ENCODE results near the gene HOXB9.

Gene HOXB9

DNA sequence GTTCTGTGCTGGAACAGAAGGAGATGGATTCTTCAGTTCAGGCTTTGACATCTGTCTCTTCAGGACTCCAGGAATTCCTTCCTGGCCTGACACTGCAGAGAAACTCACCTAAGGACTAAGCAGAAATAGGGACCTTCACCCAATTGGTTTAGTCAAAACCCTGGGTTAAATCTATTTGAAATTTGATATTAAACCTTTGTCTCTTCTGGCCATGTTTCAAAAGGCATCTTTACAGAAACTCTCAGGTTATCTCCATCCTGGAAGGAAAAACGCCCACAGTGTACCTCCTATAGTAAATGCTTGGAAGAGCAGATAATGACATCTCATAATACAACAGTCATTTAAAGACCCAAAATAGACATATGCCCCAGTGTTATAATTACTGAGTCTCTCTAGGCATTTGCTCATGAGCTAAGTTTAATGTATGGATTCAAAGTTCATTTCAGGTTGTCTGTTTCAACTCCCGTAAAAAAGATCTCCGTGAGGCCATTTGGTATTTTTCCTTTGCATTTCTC lies 42.4 kb downstream of the HOXB9 start:
- DNase-seq (ENCODE audit: low read depth), result no peak

DNA sequence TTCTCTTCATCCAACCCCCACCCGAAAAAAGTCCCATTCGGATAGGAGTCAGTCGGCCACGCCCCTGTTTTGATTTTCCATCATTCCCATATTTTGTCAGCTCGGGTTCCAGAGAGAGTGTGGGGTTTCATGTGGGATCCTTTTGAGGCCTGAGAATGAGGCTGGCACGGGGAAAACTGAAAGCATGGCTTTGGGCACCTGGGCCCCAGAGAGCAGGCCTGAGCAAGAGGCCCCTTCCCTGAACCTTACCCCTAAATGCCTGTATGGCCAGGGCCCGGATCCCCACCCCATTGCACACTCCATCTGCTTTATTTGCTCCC lies 43.4 kb downstream of the HOXB9 start:
- DNase-seq (ENCODE audit: low read depth), result no peak

DNA sequence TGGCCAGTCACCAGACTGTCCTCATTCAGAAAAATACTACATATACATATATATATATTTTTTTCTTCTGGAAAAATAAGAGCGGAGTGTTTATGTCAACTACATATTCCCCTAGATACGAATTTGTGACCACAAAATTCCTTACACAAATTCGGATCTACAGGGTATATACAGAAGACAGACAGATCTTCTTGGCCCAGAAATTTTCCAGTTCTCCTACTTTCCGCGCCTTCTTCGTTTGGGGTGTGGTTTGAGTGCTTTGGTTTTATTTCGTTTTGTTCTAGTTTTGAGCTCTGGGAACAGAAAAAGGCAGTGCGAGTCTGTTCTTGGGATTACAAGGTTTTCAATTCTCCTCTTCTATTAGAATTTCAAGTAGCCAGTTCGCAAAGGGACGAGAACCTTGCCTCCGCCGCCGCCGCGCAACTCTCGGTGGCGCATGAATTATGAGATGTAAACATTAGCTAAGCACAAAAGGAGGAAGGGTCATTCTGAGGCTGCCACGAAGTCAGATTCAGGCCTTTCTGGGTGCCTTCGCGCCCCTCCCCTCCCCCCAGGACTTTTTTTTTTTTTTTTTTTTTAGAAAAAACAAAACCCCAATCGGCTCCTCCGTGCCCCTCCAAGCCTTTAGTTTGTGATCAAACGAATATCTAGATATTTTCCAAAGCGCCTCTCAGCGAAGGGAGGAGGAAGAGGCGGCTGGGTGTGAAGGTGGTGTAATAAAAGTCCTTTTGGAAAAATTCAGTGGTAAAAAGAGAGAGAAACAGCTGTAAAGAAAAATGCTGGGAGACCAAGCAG lies 46.2 kb downstream of the HOXB9 start:
- DNase-seq (ENCODE audit: low read depth), result no peak

DNA sequence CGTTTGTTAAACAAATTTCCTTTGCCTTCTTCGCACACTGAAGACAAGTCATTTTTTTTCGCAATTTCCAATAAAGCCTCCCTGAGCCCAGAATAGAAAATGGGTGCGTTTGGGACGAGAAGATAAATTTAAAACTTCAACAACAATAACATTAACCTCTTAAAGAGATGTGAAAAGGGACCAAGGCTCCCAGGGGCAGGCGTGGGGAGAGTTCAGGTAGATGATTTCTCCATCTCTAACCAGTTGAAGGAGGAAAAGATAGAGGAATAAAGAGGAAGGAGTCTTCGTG lies 46.7 kb downstream of the HOXB9 start:
- DNase-seq (ENCODE audit: low read depth), result no peak

DNA sequence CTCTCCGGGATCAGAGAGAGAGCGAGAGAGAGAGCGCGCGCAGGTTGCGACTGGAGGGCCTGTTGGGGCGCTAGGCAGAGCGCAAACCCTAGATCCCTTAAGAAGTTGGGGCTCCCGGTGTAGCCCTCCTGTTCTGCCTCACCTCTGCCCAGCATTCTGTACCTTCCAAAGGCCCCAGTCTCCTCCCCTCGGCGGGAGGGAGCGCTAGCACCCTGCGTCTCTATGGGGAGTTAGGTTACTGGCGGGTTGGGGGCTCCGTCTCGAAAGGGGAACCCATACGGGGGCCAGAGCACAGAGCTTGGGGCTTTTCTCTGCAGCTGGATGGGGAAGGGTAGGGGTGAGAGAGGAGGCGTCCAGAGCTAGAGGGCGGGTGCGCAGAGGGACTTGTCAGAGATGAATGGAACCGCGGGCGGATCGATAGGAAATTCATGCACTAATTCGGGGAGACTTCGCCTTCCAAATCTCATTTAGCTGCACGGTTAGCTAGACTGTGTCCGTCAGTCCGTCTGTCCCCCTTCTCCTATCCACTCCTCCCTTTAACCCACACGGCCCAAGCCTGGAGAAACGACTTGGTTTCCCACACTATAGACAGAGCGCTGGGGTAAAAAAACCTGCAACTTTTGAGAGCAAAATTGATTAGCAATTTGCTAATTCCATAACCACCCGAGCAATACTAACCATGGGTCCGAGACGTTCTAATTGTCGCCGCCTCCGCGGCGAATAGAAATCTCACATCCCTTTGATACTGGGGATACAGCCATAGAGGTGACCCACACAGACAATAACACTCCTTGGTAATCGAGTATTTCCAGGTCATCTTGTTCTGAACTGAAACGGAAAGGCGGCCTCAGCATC lies 47.3 kb downstream of the HOXB9 start:
- no peak for DNase-seq (ENCODE audit: low read depth)

DNA sequence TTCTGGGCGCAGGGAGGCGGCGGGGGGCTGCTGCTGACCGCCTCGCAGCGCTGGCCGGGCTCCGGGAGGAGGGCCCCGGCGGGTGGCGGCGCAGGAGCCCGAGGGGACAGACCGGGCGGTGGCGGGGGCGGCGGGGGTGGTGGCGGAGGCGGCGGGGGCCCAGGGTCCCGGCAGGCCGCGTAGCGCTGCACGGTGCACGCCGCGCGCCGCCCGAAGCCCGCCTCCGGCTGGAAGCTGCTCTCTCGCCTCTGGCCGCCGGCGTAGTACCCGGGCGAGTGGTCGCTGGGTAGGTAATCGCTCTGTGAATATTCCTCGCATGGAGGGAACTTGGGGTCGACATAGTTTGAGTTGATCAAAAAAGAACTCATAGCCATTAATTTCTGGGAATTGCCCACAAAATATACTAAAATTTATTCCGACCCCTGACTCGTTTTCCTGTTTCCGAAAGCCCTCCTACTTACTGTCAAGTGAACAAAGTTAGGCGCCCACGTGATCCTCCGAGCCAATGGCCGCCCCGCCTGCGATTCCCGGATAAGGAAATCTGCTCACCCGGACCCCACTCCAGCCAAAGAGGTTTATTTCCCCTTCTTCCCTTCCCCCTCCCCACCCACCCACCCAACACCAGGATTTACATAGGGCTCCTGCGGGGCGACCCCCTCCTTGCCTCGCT lies 48.1 kb downstream of the HOXB9 start, which contains the start of gene HOXB4:
Gene HOXB4, minus strand, starts transcription at position 405 of the 670 bp plus-strand sequence. Its CDS starts 31 bp downstream, at position 374.
- DNase-seq (ENCODE audit: low read depth), result no peak

DNA sequence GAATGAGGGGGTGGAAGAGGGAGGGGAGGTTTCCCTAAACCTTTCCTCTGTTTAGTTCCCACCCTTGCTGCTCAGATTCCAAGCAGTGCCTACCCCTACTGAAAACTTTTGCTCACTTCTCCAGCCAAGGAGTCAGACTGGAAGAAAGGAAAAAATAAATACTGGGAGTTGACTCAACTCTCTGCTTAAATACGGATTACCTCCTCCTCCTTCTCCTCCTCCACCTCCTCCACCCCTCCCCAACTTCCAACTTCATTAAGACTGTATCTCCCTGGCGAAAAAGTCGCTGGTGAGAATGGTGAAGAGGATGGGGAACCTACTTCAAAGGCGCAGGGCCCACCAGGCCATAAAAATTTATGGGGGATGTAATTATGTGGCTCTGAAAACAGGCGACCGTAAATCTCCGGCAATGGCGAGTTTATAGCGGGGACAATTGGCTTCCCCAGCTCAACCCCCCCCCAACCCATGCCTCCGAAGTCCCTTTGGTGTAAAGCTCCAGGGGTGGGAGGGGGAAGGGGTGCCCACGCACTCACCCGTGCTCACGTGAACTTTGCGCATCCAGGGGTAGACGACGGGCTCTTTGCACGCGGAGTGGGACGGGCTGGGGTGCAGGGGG lies 48.7 kb downstream of the HOXB9 start:
- no peak for DNase-seq (ENCODE audit: low read depth)

DNA sequence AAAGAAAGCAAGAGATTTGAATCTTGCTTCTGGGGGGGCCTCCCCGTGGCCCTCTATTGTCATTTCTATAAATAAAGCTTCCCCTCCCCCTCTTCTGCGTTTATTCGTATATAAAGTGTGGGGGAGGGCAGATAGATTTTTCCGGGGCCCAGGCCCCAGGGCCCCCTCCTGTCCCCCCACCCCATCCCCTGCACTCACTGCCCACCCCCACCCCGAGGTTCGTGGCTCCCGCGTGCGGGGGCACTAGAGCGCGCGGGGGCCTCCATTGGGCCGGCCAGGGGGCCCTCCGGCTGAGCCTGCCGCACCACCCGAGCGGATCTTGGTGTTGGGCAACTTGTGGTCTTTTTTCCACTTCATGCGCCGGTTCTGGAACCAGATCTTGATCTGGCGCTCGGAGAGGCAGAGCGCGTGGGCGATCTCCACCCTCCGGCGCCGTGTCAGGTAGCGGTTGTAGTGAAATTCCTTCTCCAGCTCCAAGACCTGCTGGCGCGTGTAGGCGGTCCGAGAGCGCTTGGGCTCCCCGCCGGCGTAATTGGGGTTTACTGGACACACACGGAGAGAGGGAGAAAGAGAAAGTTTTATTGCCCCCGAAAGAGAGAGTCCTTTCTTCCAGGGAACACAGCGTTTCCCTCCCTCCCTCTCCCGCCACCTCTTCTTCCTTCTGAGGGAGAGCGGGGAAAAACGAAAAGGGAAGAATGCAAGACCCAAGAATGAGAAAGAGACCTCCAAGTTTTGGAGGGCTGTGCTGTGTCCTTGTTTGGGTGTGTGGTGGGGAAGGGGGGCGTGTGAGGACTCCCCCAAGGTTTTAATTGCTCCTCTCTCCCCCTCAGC lies 49.5 kb downstream of the HOXB9 start:
- no peak for DNase-seq (ENCODE audit: low read depth)

DNA sequence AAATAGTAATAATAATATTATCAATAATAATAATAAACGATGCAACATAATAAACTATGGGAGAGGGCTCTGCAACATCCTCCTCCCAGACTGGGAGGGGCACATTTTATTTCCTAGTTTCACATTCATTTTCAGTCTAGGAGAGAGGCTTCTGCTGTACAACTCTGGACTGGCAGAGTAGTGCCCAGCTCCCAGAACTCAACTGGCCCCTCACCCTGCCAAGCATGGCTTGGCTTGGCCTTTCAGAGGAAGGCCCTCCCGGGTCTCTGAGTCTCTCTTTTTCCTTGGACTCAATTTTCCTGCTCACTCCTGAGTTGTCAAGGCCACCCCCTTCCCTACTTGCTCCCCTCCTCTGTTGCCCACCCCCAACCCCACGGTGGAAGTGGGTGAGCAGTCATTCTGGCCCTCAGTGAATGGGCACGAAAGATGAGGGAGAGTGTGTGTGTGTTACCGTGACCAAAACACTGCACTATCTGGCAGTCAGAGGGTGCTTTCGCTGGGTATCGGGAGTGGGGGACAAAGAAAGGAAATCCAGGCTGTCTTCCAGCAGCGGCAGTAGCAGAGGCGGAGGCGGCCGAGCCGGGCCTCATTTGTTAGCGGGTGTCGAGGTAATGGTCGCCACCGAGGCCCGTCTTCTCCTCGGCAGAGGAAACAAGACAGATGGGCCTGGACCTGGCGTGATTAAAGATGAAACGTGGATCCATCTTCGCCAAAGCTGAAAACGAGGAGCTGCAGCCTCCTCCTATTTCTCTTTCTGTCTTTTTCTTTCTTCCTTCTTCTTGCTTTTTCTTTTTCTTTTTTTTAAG lies 50.3 kb downstream of the HOXB9 start:
- no peak for DNase-seq (ENCODE audit: low read depth)

DNA sequence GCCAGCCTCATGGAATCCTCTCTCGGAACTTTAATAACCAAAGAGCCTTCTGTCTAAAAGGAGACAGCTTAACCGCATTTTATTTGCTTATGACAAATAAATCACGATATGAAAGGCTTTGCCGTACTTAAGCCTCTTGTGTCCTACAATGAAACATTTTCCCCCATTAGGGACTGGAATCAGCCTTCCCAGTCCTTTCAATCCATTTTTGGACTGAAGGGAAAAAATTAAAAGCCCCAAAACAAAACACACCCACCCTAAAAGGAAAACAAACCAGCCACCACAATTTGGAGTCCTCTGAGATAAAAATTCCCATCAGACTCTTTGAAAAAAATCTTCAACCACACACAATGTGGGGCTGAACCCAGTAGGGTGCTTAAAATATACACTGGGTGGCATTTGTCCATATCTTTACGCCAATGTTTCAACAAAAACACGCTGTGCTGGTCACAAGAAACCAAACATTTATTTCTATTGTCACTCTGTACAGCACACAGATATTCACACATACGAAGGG lies 51.0 kb downstream of the HOXB9 start:
- no peak for DNase-seq (ENCODE audit: low read depth)

DNA sequence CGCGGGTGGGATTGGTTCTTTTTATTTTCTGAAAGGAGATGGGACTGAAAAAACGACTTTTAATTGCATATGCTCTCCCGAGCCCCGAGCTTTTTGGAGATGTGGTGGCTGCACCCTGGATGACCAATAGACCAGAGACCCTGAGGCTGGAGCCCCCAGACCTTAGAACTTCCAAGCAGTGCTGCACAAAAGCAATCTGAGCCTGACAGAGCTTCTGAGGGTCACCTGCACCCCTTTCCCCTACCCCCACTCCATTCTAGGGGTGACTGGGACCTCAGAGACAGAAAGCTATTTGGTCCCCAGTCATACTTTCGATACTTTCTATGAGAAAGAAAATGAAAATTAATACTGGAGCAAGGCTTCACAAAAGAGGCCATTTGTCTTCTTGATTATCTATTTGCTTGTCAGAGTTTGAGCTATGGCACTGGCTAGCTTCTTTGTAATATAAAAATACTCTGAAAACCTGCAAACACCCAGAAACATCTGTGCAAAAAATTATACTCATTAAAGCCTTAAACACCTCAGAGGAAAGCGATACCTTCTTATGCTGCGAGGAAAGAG lies 51.6 kb downstream of the HOXB9 start:
- no peak for DNase-seq (ENCODE audit: low read depth)

DNA sequence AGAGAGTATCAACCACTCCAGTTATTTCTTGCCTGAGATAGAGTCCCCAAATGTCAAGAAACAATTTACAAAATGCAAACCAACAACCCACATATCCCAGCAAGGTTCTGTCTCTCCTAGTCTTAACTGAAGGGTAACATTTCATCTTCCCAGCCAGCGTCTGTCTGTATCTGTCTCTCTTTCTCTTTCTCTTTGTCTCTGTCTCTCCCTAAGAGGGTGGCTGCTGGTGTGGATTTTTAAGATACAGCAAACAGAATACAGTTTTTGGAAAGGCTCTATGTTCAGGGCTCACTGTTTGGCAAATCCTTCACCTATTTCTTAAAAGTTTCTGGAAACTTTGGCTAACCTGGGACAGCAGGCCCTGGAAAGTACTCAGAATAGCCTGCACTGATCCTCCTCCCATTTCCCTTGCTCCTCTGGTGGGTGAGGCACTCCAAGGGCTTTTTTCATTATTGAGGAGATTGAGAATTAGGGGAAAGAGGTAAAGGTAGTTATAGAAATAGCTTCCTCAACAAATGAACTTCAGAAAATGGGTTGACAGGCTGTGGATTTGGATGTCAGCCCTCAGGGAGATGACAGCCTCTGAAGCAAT lies 54.2 kb downstream of the HOXB9 start:
- no peak for DNase-seq (ENCODE audit: low read depth)

Data from fibroblast of the conjunctiva (primary cell).